Calu3 (cell line): ENCODE data around the gene HDGF. TPM values are rescaled to one million over a fixed set of nuclear protein-coding genes. Genes with fewer than 3 reads are reported as not detected.

ENCODE experiments used
- BruUV-seq: library from RNA; stranded (reverse); fragments of 400-500 nt; replicated peaks from 2 replicates; lab custom pipeline; 2021; lab: Mats Ljungman, UMichigan
- CTCF ChIA-PET: fragments of 300-600 bp; sonication (Branson Sonifier 250); formaldehyde crosslinking; loops from one replicate; lab custom pipeline; 2022; ENCODE audit warnings: antibody characterized with exemption; lab: Charles Lee
- DNase-seq: peaks from one replicate; pipeline ENCODE4 v3.0.0; 2022
- H3K27ac Mint-ChIP-seq: one replicate; pipeline ENCODE4 v1.8.0; 2022; ENCODE audit warnings: mixed read lengths; ENCODE audit not compliant: unreplicated experiment
- H3K27me3 Mint-ChIP-seq: one replicate; pipeline ENCODE4 v1.8.0; 2022; ENCODE audit warnings: mixed read lengths; ENCODE audit not compliant: unreplicated experiment
- H3K36me3 Mint-ChIP-seq: one replicate; pipeline ENCODE4 v1.8.0; 2022; ENCODE audit warnings: mild to moderate bottlenecking, moderate library complexity, mixed read lengths; ENCODE audit not compliant: insufficient read depth, unreplicated experiment
- H3K4me1 Mint-ChIP-seq: one replicate; pipeline ENCODE4 v1.8.0; 2022; ENCODE audit warnings: mild to moderate bottlenecking, low read depth, mixed read lengths; ENCODE audit not compliant: unreplicated experiment
- H3K4me3 Mint-ChIP-seq: one replicate; pipeline ENCODE4 v1.8.0; 2022; ENCODE audit warnings: mild to moderate bottlenecking, low read depth, moderate library complexity, mixed read lengths; ENCODE audit not compliant: unreplicated experiment
- H3K9me3 Mint-ChIP-seq: one replicate; pipeline ENCODE4 v1.8.0; 2022; ENCODE audit warnings: low read depth, mixed read lengths; ENCODE audit not compliant: unreplicated experiment
- intact Hi-C: fragments of 100-400 bp; cut with micrococcal nuclease; formaldehyde crosslinking; loops from one replicate; pipeline ENCODE4 v1.10.0; 2022; ENCODE audit not compliant: unreplicated experiment
- total RNA-seq: library from RNA; stranded (reverse); gene quantifications from 2 replicates; pipeline ENCODE4 v1.2.3, GENCODE V29; 2022
- TF ChIP-seq, protein P1 (sequence below): fragments of 200-600 bp; IDR thresholded peaks from one replicate; pipeline ENCODE4 v1.8.0; 2022; ENCODE audit warnings: antibody characterized with exemption; ENCODE audit not compliant: unreplicated experiment

HDGF gene
- total RNA-seq, 1 experiment from 2014 or later = 470 TPM

DNA sequence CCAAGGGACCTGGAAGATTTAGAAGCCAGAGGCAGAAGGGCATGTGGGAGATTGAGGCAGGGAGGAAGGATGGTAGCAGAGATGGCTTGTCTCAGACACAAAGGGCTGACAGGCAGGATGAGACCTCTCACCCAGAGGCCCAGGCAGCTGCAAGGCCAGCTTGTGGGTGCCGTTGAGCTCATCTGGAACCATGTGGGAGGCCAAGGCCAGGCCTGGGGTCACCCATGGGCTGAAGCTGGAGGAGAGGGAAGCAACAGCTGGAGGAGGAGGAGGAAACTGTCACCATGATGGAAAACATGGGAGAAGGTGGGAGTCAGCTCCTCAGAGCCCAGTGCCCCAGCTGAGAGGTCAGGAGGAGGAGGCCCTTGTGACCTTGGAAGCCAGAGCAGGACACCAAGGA lies 52.5 kb downstream of the HDGF start:
- H3K9me3 Mint-ChIP-seq = no peaks in the 10 kb centered on the region
- no TSS peak for BruUV-seq
- no peak for DNase-seq
- H3K4me3 Mint-ChIP-seq = no peak overlapping the region
- CTCF ChIA-PET = interaction anchor here (1.5 kb wide), 1 partner anchor 9 kb away, joined by 5 read pairs; no protein-coding TSS in a partner anchor
- H3K36me3 Mint-ChIP-seq = peaks cover 5% of the 10 kb centered on the region
- H3K27ac Mint-ChIP-seq = no peak overlapping the region
- intact Hi-C loops = no loop called here
- TF ChIP-seq, protein P1, sequence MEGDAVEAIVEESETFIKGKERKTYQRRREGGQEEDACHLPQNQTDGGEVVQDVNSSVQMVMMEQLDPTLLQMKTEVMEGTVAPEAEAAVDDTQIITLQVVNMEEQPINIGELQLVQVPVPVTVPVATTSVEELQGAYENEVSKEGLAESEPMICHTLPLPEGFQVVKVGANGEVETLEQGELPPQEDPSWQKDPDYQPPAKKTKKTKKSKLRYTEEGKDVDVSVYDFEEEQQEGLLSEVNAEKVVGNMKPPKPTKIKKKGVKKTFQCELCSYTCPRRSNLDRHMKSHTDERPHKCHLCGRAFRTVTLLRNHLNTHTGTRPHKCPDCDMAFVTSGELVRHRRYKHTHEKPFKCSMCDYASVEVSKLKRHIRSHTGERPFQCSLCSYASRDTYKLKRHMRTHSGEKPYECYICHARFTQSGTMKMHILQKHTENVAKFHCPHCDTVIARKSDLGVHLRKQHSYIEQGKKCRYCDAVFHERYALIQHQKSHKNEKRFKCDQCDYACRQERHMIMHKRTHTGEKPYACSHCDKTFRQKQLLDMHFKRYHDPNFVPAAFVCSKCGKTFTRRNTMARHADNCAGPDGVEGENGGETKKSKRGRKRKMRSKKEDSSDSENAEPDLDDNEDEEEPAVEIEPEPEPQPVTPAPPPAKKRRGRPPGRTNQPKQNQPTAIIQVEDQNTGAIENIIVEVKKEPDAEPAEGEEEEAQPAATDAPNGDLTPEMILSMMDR = no peak
- no peaks in the 10 kb centered on the region for H3K27me3 Mint-ChIP-seq
- peaks cover 11% of the 10 kb centered on the region for H3K4me1 Mint-ChIP-seq

DNA sequence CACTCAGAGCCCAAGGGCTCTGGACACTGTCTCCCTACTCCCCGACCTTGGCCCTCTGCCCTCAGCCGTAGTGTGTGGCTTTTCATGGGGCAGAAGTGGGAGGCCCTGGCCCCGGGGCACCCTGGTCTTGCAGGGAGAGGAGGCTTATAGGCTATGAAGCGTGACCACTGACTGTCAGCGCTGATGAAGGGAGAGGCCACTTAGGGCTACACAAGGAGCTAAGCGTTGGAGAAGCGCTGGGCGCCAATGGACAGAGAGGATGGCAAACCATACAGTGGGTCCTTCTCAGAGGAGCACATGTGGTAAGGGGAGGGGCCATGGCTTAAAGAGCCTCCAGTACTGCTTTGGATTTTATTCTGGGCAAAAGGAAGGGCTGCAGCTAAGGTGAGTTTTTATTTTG lies 54.0 kb downstream of the HDGF start:
- peaks cover 23% of the 10 kb centered on the region for H3K4me1 Mint-ChIP-seq
- TF ChIP-seq, protein P1 = no peak
- no peak overlapping the region for H3K27ac Mint-ChIP-seq
- H3K9me3 Mint-ChIP-seq = no peaks in the 10 kb centered on the region
- no peak overlapping the region for H3K4me3 Mint-ChIP-seq
- BruUV-seq = no TSS peak
- CTCF ChIA-PET = interaction anchor here (0.7 kb wide), 1 partner anchor 9 kb away, joined by 3 read pairs; no protein-coding TSS in a partner anchor
- intact Hi-C loops = no loop called here
- no peaks in the 10 kb centered on the region for H3K27me3 Mint-ChIP-seq
- peaks cover 5% of the 10 kb centered on the region for H3K36me3 Mint-ChIP-seq
- no peak for DNase-seq

DNA sequence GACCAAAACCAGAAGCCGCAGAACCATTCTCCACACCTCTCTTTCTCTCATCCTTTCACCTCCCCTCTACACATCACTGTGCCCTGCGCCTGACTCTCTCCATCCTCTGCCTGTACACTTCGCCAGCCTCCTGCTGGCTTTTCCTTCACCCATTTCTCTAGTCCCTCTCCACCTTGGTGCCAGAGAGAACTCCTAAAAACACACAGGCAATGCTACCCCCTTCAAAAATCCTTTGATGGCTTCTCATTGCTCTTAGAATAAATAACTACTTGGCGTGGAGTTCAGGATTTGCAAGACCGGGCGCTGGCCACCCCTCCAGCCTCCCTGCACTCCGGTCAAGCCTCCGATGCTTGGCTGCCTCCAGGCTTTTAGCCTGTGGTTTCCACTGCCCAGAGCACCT lies 54.7 kb downstream of the HDGF start:
- no peak overlapping the region for H3K27ac Mint-ChIP-seq

DNA sequence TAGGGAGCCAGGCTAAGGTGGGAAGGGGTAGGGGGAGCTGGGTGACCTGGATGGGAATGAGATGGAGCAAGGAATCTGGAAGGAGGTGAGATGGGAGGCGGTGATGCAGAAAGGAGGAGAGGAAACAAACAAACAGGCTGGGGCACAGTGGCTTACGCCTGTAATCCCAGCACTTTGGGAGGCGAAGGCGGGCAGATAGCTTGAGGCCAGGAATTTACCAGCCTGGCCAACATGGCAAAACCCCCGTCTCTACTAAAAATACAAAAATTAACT lies 56.8 kb downstream of the HDGF start:
- BruUV-seq = no TSS peak
- no peak for DNase-seq
- Mint-ChIP-seq H3K9me3 (no peaks in the 10 kb centered on the region), H3K27ac (no peak overlapping the region), H3K36me3 (peaks cover 5% of the 10 kb centered on the region), H3K27me3 (no peaks in the 10 kb centered on the region), H3K4me1 (peaks cover 39% of the 10 kb centered on the region), H3K4me3 (no peak overlapping the region)
- CTCF ChIA-PET = interaction anchor here (0.6 to 7.2 kb wide), 4 partner anchors 12 to 165 kb away, joined by 3 to 130 read pairs (median 6); partner anchors contain the start of gene CRABP2
- TF ChIP-seq, protein P1 = no peak
- intact Hi-C loops = no loop called here

More for the DNA sequence above, 54.7 kb downstream of the HDGF start:
- intact Hi-C loops = no loop called here
- CTCF ChIA-PET = no interaction called here
- H3K9me3 Mint-ChIP-seq = no peaks in the 10 kb centered on the region
- TF ChIP-seq, protein P1 = no peak
- no peak for DNase-seq
- BruUV-seq = no TSS peak
- H3K27me3 Mint-ChIP-seq = no peaks in the 10 kb centered on the region
- peaks cover 5% of the 10 kb centered on the region for H3K36me3 Mint-ChIP-seq
- peaks cover 30% of the 10 kb centered on the region for H3K4me1 Mint-ChIP-seq
- no peak overlapping the region for H3K4me3 Mint-ChIP-seq
